ENCODE measurements around the gene GPRASP1.
"Not testable (repeated sequence)": the region's sequence is repeated elsewhere in the genome, so short reads cannot be mapped to it uniquely, and the experiment has no call there.

GPRASP1 gene

GRCh38 chrX:102651242-102652011, at the start of gene GPRASP1:
GPRASP1 (plus strand) TSS chrX:102651483; CDS start chrX:102653914, 2,431 bp downstream.
- DNase-seq (ENCODE audit: low read depth): no peak

- no peak for DNase-seq (ENCODE audit: low read depth)
Observed at GRCh38 chrX:102604327-102604726, 47.0 kb upstream of the GPRASP1 start.

GRCh38 chrX:102606115-102606514, 45.2 kb upstream of the GPRASP1 start:
- DNase-seq (ENCODE audit: low read depth): no peak

GRCh38 chrX:102610905-102611304, 40.4 kb upstream of the GPRASP1 start:
- no peak for DNase-seq (ENCODE audit: low read depth)

GRCh38 chrX:102624105-102624504, 27.2 kb upstream of the GPRASP1 start:
- no peak for DNase-seq (ENCODE audit: low read depth)

- DNase-seq (ENCODE audit: low read depth): no peak
Observed at GRCh38 chrX:102627640-102628039, 23.6 kb upstream of the GPRASP1 start.

- no peak for DNase-seq (ENCODE audit: low read depth)
Observed at GRCh38 chrX:102637561-102637960, 13.7 kb upstream of the GPRASP1 start.

GRCh38 chrX:102650903-102651241, 411 bp upstream of the GPRASP1 start:
- DNase-seq (ENCODE audit: low read depth): no peak

- no peak for DNase-seq (ENCODE audit: low read depth)
Observed at GRCh38 chrX:102652031-102652688, 877 bp downstream of the GPRASP1 start.

- DNase-seq (ENCODE audit: low read depth): no peak
Observed at GRCh38 chrX:102654696-102655095, 3.4 kb downstream of the GPRASP1 start.

- DNase-seq (ENCODE audit: low read depth): no peak
Observed at GRCh38 chrX:102658556-102658955, 7.3 kb downstream of the GPRASP1 start.

- DNase-seq (ENCODE audit: low read depth): peak; percentile 31
Observed at GRCh38 chrX:102659790-102660757, 8.8 kb downstream of the GPRASP1 start.

GRCh38 chrX:102663820-102664219, 12.5 kb downstream of the GPRASP1 start:
- not testable (repeated sequence) for DNase-seq (ENCODE audit: low read depth)

GRCh38 chrX:102667034-102667433, 15.8 kb downstream of the GPRASP1 start:
- DNase-seq (ENCODE audit: low read depth): not testable (repeated sequence)

GRCh38 chrX:102669526-102669925, 18.2 kb downstream of the GPRASP1 start:
- no peak for DNase-seq (ENCODE audit: low read depth)

GRCh38 chrX:102672856-102673255, 21.6 kb downstream of the GPRASP1 start:
- no peak for DNase-seq (ENCODE audit: low read depth)

GRCh38 chrX:102677479-102677878, 26.2 kb downstream of the GPRASP1 start:
- not testable (repeated sequence) for DNase-seq (ENCODE audit: low read depth)

GRCh38 chrX:102684772-102685520, 33.7 kb downstream of the GPRASP1 start:
- DNase-seq (ENCODE audit: low read depth): no peak

GRCh38 chrX:102694749-102695148, 43.5 kb downstream of the GPRASP1 start:
- DNase-seq (ENCODE audit: low read depth): no peak

- DNase-seq (ENCODE audit: low read depth): no peak
Observed at GRCh38 chrX:102696306-102696705, 45.0 kb downstream of the GPRASP1 start.

GRCh38 chrX:102697494-102697893, 46.2 kb downstream of the GPRASP1 start:
- no peak for DNase-seq (ENCODE audit: low read depth)

All from stromal cell of bone marrow (primary cell).